Fibroblast of gingiva (primary cell): ENCODE results near the gene NLGN2.

Experiments used
- DNase-seq: peaks from one replicate; pipeline ENCODE4 v3.0.0-alpha.2; 2011; ENCODE audit warnings: low read depth

The NLGN2 gene

GRCh38 chr17:7437950-7438614 lies 30.4 kb downstream of the NLGN2 start:
- no peak for DNase-seq

GRCh38 chr17:7438656-7439460 lies 31.2 kb downstream of the NLGN2 start:
- no peak for DNase-seq

DNA sequence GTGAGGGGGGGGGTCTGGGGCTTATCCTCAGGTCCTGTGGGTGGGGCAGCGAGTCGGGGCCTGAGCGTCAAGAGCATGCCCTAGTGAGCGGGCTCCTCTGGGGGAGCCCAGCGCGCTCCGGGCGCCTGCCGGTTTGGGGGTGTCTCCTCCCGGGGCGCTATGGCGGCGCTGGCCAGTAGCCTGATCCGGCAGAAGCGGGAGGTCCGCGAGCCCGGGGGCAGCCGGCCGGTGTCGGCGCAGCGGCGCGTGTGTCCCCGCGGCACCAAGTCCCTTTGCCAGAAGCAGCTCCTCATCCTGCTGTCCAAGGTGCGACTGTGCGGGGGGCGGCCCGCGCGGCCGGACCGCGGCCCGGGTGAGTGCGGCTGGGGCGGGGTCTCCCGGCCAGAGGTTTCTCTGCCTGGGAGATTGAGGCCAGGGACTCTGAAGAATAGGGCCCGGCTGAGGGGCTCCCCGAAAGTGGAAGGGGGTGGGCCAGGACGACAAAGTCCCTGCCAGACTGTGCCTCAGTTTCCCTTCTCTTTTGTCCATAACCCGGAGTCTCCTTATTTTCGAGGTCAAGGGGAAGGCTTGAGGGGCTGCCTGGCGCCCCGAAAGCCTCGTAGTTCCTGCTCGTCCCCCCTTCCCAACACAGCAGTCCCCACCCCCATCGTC lies 31.9 kb downstream of the NLGN2 start, which contains the start of gene FGF11:
TSS of gene FGF11 (plus strand) at position 51 of the 651 bp plus-strand sequence. CDS start at position 160, 109 bp downstream.
- DNase-seq = no peak

- no peak for DNase-seq
These were observed 32.6 kb downstream of the NLGN2 start for GRCh38 chr17:7440113-7440833.

DNA sequence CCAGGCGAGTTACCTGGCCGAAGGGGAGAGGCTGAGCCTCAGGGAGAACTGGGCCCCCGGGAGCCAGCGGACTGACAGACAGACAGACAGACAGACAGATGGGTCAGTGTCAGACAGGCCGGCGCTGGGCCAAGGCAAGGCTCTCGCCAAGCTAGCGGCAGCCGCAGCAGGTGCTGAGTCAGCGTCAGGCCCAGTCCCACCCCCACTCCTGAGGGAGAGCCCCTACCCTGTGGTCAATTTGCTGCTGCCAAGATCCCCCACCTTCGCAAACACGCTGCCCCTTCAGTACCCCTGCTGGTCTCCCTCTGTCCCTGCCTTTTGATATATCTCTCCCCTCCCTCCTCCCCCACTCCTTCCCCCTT lies 33.2 kb downstream of the NLGN2 start:
- DNase-seq = no peak

- no peak for DNase-seq
These were observed 33.6 kb downstream of the NLGN2 start for GRCh38 chr17:7441266-7441665.

GRCh38 chr17:7442142-7442541 lies 34.5 kb downstream of the NLGN2 start:
- DNase-seq = no peak

DNA sequence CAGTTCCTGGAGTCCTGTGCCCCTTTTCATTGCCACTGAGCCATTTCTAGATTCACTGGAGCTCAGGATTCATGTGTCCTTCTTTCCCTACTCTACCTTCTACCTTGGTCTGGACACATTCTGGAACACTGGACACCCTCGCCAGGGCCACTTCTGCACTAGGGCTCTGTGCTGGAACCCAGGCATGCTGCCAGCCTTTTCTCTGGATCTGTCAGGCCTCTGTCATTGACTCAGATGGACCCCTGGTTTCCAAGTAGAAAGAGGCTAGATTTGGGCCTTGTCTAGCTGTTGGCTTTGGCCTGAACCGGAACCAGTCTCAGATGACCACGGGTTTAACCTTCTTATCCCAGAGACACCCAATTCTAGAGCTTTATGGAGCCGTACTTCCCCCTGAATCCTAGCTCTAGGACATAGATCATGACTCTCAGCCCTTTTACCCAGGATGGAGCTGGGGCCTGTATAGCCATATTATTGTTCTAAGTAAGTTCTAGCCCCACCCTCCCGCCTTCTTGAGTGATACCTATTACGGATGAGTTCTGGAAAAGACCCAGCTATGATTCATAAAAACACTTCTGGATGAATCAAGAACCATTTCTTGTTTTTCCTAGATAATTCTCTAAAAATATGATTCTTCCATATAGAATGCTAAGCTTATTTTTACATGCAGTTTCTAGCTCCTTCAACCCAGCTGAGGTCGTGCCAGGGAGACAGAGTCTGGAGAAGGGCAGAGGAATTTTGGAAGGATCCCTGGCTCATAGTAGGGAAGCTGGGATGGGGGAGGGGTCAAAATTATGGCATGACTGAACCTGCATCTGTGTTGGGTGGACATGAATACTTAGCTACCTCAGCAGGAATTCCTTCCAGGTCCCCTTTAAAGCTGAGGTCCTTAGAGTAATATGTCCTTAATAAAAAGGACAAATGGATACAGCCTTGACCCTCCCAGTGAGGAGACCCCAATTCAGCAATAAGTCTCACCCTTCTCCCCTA lies 36.1 kb downstream of the NLGN2 start:
- DNase-seq = no peak

GRCh38 chr17:7444682-7445618 lies 37.3 kb downstream of the NLGN2 start, which contains the start of gene CHRNB1:
Gene CHRNB1 (plus strand): TSS chr17:7445061. CDS start chr17:7445128, 67 bp downstream.
- DNase-seq = peak; percentile 31

DNA sequence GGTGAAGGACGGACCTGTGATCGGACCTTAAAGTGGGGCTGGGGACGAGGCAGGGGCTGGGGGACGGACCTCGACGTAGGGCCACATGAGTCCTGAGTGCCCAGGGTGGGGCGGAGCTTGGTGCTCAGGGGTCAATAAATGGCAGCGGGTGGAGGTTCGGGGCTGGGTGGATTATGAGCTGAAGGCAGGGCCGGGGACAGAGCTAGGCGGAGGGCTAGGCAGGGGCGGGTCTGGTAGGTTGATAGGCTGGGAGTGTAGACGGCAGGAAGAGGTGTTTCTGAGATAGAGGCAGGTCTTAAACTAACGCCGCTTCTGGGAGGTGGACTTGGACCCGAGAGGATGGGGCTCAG lies 37.9 kb downstream of the NLGN2 start:
- DNase-seq = no peak

GRCh38 chr17:7448461-7448860 lies 40.8 kb downstream of the NLGN2 start:
- DNase-seq = no peak

GRCh38 chr17:7459961-7460545 lies 52.4 kb downstream of the NLGN2 start:
- no peak for DNase-seq

DNA sequence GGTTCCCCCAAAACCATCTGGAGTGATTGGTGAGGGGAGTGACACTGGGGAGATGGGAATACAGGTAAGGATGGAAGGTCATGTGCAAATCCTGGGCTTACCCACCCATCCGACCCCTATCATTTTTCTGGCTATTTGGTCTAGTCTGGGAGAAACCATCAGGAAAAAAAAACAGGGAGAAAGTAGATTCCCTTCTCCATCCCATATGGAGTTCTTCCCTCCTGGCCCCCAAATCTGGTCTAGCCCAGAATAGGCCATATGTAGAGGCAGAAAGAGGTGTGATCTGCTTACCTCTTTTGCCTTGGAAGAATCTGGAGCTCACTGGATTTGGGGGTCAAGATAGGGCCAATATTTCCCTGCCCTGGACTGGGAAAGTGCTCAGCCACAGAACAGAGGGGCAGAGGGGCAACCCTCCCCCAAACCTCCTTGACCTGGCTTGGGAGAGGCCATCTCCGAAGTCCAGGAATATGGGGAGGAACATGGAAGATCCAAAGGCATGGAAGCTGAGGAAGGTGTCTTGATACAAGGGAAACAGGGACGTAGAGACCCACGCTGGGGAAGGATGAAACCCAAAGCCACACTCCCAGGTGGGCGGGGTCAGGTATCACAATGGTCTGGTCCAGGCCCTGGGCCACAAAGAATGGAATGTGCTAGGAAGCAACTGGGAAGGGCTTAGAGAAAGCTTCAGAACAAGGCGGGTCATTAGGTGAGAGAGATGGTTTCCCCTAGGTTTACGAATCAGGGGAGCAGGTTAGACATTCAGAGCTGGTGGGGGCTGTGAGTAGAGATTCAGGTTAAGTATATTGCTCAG lies 53.4 kb downstream of the NLGN2 start:
- DNase-seq = no peak

- DNase-seq = no peak
These were observed 55.1 kb downstream of the NLGN2 start for GRCh38 chr17:7462474-7463371.

DNA sequence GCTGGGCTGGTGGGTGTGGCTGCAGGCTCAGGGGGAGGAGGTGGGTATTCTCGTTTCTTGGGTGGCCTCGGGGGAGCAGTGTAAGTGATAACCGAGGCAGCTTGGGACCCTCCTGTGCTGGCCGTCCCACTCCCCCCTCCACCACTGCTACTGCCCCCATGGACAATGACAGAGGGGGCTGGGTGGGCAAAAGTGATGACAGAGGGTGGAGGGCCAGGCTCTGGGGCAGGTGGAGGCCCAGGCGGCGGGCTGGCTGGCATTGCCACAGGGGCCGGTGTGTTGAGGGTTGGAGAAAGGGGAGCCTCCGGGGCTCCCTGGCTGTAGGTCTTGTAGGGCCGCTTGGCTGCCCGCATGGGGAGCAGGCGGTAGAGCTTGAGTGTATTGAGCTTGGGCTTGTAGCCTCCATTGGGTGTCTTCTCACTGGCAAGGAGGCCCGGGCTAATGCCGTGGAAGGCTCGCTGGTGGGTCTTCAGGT lies 55.8 kb downstream of the NLGN2 start:
- no peak for DNase-seq

DNA sequence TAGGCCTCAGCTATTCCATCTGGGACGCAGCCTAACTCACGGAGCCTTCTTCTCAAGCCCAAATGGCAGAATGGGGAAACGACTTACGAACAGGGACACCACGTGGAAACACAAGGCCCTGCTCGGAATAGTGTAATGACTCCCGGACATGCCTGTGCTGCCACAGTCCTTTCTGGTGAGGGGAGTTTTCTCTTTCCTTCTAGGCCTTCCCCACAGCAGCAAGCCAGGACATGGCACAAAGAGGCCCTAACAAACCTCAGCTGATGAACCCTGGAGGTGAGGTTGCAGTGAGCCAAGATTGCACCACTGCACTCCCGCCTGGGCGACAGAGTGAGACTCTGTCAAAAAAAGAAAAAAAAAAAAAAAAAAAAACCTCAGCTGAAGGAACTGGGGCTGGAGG lies 56.4 kb downstream of the NLGN2 start:
- no peak for DNase-seq

- no peak for DNase-seq
These were observed 58.1 kb downstream of the NLGN2 start for GRCh38 chr17:7465597-7466275.
